ENCODE measurements around the gene KLF2.
A peak's percentile ranks its signal among the peaks of the same experiment; 100 is the strongest.

The KLF2 gene

GRCh38 chr19:16309643-16310042, 15.0 kb upstream of the KLF2 start:
- no peak for DNase-seq

DNA sequence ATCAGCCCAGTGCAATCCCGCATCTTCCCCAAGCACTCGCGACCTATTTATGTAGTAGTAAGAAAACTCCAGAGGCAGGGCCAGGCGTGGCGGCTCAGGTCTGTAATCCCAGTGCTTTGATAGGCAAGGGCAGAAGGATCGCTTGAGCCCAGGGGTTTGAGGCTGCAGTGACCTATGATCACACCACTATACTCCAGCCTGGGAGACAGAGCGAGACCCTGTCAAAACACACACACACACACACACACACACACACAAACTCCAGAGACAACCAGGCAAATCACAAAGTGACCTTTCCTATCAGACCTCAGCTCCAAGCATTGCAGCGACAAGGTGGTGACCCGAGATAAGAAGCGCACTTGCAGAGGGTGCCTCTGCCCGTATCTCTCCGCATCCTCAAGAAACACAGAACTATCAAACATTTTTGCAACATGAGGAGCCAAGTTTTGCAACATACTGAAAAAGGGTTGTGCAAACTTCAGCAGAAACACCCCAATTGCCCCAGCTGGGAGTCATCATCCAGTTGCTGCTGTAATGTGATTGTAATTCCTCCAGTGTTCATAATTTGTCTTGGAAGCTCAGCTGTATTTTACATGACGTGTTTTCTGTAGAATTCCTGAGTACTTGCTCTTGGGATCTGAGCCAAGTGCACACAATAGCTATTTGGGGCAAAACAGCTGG, 8.7 kb upstream of the KLF2 start:
- DNase-seq: no peak

DNA sequence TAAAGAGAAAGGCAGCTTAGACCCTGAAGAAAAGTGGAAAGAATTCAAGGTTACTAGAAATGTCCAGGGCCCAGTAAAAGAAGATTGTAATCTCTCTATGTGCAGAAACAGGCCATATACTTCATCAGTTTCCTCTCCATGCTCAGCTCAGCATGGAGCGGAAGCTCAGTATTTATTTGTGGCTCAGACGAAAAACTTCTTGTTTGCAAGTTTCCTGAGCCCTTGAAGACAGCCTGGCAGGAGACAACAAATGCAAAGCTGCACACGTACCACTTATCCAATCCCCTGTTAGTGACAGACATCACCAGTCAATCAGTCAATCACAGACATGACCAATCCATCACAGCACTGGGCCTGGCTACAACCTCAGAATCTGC, 8.1 kb upstream of the KLF2 start:
- no peak for DNase-seq

GRCh38 chr19:16319481-16319880, 5.1 kb upstream of the KLF2 start:
- DNase-seq: no peak

GRCh38 chr19:16320987-16321386, 3.6 kb upstream of the KLF2 start:
- DNase-seq: no peak

GRCh38 chr19:16325161-16325527, 518 bp downstream of the KLF2 start:
- no peak for DNase-seq

- DNase-seq: peak; percentile 11
These were observed 1.2 kb downstream of the KLF2 start for GRCh38 chr19:16325641-16326400.

GRCh38 chr19:16326401-16327168, 2.0 kb downstream of the KLF2 start:
- no peak for DNase-seq

GRCh38 chr19:16327169-16327475, 2.5 kb downstream of the KLF2 start:
- no peak for DNase-seq

- DNase-seq: no peak
These were observed 2.9 kb downstream of the KLF2 start for GRCh38 chr19:16327501-16327900.

GRCh38 chr19:16327911-16328823, 3.5 kb downstream of the KLF2 start:
- DNase-seq: no peak

- DNase-seq: no peak
These were observed 4.3 kb downstream of the KLF2 start for GRCh38 chr19:16328824-16329482.

GRCh38 chr19:16330368-16330801, 5.8 kb downstream of the KLF2 start:
- DNase-seq: no peak

- DNase-seq: no peak
These were observed 6.4 kb downstream of the KLF2 start for GRCh38 chr19:16330806-16331690.

DNA sequence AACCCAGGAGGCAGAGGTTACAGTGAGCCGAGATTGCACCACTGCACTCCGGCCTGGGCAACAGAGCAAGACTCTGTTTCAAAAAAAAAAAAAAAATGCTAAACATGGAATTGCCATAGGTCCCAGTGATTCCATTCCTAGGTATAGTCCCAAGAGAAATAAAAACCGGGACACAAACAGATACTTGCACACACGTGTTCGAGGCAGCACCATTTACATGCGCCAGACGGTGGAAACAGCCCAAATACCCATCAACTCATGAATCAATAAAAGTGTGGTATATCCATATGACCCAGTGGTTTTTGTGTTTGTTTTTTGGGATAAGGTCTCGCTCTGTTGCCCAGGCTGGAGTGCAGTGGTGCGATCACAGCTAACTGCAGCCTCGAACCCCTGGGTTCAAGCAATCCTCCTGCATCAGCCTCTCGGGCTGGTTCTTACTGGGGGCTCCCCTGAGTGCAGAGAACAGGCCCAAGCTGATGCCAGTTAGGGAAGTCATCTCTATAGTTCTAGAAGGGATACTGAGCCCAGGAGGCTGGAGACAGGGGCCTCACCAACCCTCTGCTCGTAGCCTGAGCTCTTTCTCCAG, 8.5 kb downstream of the KLF2 start:
- DNase-seq: no peak

DNA sequence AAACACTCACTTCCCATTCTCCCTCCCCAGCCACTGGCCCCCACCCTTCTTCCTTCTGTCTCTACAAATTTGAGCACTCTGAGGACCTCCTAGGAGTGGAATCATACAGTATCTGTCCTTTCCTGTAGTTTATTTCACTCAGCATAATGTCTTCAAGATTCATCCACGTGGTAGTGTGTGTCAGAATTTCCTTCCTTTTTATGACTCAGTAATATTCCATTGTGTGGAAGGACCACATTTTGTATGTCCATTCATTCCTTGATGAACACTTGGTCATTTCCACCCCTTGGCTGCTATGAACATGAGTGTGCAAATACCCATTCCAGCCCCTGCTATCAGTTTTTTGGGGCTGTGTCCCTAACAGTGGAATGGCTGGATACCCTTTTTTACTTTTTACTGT, 9.8 kb downstream of the KLF2 start:
- DNase-seq: no peak

- no peak for DNase-seq
These were observed 10.6 kb downstream of the KLF2 start for GRCh38 chr19:16335226-16335625.

- no peak for DNase-seq
These were observed 11.9 kb downstream of the KLF2 start for GRCh38 chr19:16336571-16336970.

DNA sequence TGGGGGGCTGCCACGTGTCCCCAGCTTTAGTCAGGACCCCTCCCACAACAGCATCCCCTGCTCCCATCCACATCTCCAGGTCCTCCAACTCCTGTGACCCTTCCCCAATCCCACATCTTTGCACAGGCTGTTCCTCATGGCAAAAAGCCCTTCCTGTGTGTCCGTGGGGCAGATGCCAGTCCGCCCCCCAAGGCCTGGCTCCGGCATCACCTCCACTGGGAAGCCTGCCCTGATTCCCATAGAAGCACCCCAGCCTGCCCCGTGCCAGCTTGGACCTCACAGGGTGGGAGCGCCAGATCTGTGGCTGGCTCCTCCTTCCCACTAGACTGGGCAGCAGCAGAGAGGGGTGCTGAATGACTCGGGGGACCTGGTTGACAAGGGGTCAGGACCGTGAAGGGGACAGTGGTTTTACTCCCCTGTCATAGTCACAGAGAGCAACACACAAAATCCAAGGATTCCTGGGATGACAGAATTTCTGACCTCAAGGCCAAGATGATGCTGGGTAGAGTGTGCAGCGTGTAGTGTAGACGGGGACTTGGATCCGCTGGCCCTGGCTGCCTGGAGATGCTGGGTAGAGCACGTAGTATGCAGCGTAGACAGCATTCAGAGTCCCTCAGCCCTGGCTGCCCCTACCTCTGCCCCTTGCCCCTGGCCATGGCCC, 13.3 kb downstream of the KLF2 start:
- no peak for DNase-seq

Data from NCI-H1694 treated with DMSO at 0.1 percent for 48 hours (cell line).